DMS 273 treated with DMSO at 0.1 percent for 48 hours (cell line): ENCODE data around the gene PRSS1.
"Not testable (repeated sequence)": the region's sequence is repeated elsewhere in the genome, so short reads cannot be mapped to it uniquely, and the experiment has no call there.

Source experiments
- DNase-seq: peaks from one replicate; lab custom pipeline; 2025; lab: John Stamatoyannopoulos, UW

PRSS1 gene

GRCh38 chr7:142746264-142746663 is 3.0 kb upstream of the PRSS1 start:
- no peak for DNase-seq

GRCh38 chr7:142748410-142748809 is 862 bp upstream of the PRSS1 start:
- DNase-seq = not testable (repeated sequence)

GRCh38 chr7:142750321-142750938 is 1.2 kb downstream of the PRSS1 start:
- DNase-seq = no peak

- not testable (repeated sequence) for DNase-seq
Observed at GRCh38 chr7:142751526-142752175, 2.4 kb downstream of the PRSS1 start.

- no peak for DNase-seq
Observed at GRCh38 chr7:142752376-142753225, 3.3 kb downstream of the PRSS1 start.

DNA sequence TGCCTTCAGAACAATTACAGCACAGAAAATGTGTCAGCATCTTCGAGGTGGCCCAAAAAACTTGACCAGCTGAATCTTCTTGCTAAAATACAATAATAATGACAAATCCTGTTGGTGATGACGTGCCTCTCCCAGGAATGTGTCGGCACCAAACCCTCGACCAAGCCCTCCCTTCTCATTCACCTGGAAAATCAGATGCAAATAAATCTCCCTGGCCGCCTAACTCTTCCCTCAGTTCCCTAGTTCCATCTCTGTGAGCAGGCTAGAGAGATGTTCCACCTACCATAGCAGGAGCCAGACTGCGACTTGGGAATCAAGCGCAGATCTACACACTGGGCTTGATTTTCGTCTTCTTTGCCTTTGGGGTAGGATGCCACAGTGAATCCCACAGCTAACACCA is 4.1 kb downstream of the PRSS1 start:
- no peak for DNase-seq

GRCh38 chr7:142753925-142754491 is 4.7 kb downstream of the PRSS1 start:
- not testable (repeated sequence) for DNase-seq

DNA sequence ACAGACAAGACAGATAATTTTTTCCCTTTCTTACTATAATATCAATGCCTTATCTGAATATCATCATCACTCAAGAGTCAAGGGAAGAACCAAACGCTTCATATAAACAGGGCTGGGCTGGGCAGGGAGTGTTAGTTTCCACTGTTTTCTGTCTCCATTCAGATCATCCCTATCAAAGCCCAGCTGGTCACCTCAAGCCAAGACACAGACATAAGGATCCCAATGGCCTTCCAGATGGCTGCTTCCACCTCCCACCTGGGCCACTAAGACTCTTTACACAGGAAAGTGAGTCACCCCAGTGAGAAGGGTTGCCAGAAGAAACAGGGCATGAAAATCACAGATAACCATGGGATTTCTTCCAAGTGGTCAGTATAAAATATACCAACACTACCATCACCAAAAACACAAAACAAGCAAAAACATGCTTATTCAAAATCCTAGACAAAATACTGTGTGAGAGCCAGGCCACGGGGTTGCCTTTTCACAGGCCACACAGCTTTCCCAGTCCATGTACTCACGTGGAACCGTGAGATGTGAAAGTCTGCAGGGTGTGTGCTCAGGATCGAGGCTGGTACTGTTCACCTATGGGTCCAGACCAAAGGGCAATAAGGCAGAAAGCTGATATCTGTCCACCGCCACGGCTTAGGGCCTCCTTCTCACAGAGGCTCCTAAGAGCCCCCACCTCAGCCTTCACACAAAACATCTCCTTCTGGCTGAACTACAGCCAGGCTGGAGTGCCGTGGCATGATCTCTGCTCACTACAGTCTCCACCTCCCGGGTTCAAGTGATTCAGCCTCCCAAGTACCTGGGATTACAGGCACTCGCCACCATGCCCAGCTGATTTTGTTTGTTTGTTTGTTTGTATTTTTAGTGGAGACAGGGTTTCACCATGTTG is 5.7 kb downstream of the PRSS1 start:
- no peak for DNase-seq

- not testable (repeated sequence) for DNase-seq
Observed at GRCh38 chr7:142758312-142758711, 9.0 kb downstream of the PRSS1 start.

- no peak for DNase-seq
Observed at GRCh38 chr7:142759433-142759832, 10.2 kb downstream of the PRSS1 start.

GRCh38 chr7:142760071-142760642 is 10.9 kb downstream of the PRSS1 start:
- no peak for DNase-seq

- not testable (repeated sequence) for DNase-seq
Observed at GRCh38 chr7:142761606-142762005, 12.3 kb downstream of the PRSS1 start.

GRCh38 chr7:142762104-142762503 is 12.8 kb downstream of the PRSS1 start:
- no peak for DNase-seq

- DNase-seq = no peak
Observed at GRCh38 chr7:142767451-142767850, 18.2 kb downstream of the PRSS1 start.

GRCh38 chr7:142767861-142768260 is 18.6 kb downstream of the PRSS1 start:
- no peak for DNase-seq

DNA sequence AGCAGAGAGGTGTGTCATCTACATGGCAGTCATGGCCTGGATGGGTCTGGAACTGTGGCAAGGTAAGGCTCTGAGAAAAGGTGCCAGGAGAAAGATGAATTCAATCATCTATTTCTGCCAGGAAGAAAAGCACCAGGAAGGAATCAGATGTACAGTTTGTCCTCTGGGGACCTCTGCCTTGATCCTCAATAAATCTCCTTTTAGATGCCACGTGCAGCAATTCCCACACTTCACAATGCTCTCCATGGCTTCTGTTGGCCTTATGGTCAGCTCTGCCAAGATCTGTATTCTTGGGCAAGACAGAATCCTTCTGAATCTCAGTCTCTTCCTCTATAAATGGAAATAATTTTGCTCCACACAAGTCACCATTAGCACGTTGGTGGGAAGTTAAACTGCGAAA is 19.6 kb downstream of the PRSS1 start:
- DNase-seq = not testable (repeated sequence)

GRCh38 chr7:142770661-142771352 is 21.5 kb downstream of the PRSS1 start, which contains the start of gene PRSS2:
TSS of gene PRSS2 (plus strand) at chr7:142770970. CDS start at chr7:142770983, 13 bp downstream.
- no peak for DNase-seq

DNA sequence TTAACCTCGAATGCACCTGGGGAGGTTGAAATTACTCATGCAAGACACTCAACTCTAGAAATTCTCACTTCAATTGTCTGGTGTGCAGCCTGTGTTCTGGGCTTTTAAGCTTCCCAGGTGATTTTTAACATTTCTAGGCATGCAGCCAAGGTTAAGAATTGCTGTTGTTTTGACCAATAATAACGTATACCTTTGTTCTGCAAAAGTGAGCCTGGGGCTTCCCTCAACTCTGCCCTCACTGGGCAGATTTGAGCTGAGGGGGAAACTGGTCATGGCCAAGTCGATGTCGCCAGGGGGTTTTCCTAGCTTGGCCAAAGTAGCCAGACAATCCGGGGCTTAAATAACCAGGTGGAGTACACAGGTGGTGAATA is 22.1 kb downstream of the PRSS1 start:
- no peak for DNase-seq

- DNase-seq = no peak
Observed at GRCh38 chr7:142772051-142772450, 22.8 kb downstream of the PRSS1 start.

DNA sequence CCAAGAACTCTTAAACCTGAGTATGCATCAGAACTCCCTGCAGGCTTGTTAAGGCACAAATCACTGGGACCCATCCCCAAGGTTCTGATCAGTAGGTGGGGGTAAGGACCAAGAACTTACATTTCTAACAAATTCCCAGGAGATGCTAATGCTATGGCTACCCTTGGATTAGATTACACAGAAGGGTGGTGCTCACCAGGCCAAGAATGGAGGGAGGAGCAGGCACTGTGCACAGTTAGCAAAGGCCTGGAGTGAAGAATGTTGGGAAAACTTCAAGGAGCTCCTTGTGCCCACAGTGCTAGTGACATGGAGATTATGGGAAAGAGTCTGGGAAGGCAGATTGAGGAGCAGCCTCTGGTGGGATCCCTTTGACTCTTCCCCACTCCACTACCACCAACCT is 23.4 kb downstream of the PRSS1 start:
- no peak for DNase-seq

- no peak for DNase-seq
Observed at GRCh38 chr7:142773230-142773629, 24.0 kb downstream of the PRSS1 start.
